HG03175 (cell line): ENCODE results near the gene C1QB.

Experiments used
- ATAC-seq: cut with Tn5 transposase; IDR thresholded peaks from one replicate; pipeline ENCODE4 v1.9.1; 2021; ENCODE audit warnings: mild to moderate bottlenecking, moderate library complexity; ENCODE audit not compliant: unreplicated experiment

Gene C1QB

GRCh38 chr1:22652881-22653316, at the start of gene C1QB:
Gene C1QB, plus strand, starts transcription at chr1:22653236. Its CDS starts 6,227 bp downstream, at chr1:22659463.
- ATAC-seq, result no peak

GRCh38 chr1:22606161-22606560, 46.9 kb upstream of the C1QB start:
- ATAC-seq, result no peak

- ATAC-seq, result no peak
Measured at GRCh38 chr1:22607154-22607553, 45.9 kb upstream of the C1QB start.

- ATAC-seq, result no peak
Measured at GRCh38 chr1:22608361-22608760, 44.7 kb upstream of the C1QB start.

- no peak for ATAC-seq
Measured at GRCh38 chr1:22609291-22609690, 43.7 kb upstream of the C1QB start.

GRCh38 chr1:22611530-22611947, 41.5 kb upstream of the C1QB start:
- ATAC-seq, result no peak

- no peak for ATAC-seq
Measured at GRCh38 chr1:22612671-22613571, 40.1 kb upstream of the C1QB start.

- ATAC-seq, result no peak
Measured at GRCh38 chr1:22613572-22613918, 39.5 kb upstream of the C1QB start.

GRCh38 chr1:22613951-22614350, 39.1 kb upstream of the C1QB start:
- ATAC-seq, result no peak

GRCh38 chr1:22615886-22616285, 37.1 kb upstream of the C1QB start:
- ATAC-seq, result no peak

GRCh38 chr1:22616571-22616970, 36.5 kb upstream of the C1QB start:
- no peak for ATAC-seq

- no peak for ATAC-seq
Measured at GRCh38 chr1:22618056-22618455, 35.0 kb upstream of the C1QB start.

- ATAC-seq, result no peak
Measured at GRCh38 chr1:22619252-22619651, 33.8 kb upstream of the C1QB start.

- ATAC-seq, result no peak
Measured at GRCh38 chr1:22619798-22620197, 33.2 kb upstream of the C1QB start.

- no peak for ATAC-seq
Measured at GRCh38 chr1:22621761-22622160, 31.3 kb upstream of the C1QB start.

GRCh38 chr1:22625262-22625925, 27.6 kb upstream of the C1QB start:
- no peak for ATAC-seq

GRCh38 chr1:22626237-22627157, 26.5 kb upstream of the C1QB start:
- ATAC-seq, result no peak

GRCh38 chr1:22627331-22627730, 25.7 kb upstream of the C1QB start:
- ATAC-seq, result no peak

GRCh38 chr1:22628698-22629444, 24.2 kb upstream of the C1QB start:
- ATAC-seq, result no peak

GRCh38 chr1:22629886-22630285, 23.1 kb upstream of the C1QB start:
- ATAC-seq, result no peak
